ENCODE results near the gene PCDHA6.

DNA sequence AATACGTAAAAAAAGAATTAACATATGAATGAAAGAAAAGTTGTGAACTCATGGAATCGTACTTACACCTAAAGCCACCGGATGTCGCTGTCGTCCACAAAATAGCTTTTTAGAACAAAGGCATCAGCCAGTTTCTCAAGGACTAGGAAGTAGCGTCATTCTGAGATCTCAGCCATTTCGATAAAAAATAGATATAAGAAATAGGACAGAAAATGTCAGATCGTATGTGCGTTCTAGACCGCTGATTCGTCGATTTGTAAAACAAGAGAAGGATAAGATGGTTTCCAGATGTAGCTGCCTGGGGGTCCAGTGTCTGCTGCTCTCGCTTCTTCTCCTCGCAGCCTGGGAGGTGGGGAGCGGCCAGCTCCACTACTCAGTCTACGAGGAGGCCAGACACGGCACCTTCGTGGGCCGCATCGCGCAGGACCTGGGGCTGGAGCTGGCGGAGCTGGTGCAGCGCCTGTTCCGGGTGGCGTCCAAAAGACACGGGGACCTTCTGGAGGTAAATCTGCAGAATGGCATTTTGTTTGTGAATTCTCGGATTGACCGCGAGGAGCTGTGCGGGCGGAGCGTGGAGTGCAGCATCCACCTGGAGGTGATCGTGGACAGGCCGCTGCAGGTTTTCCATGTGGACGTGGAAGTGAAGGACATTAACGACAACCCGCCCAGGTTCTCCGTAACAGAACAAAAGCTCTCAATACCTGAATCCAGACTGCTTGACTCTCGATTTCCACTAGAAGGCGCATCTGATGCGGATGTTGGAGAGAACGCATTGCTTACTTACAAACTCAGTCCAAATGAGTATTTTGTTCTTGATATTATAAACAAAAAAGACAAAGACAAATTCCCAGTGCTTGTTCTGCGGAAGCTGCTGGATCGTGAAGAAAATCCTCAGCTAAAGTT is 28.3 kb downstream of the PCDHA6 start, which contains the start of gene PCDHA10:
- TF ChIP-seq, protein P1, sequence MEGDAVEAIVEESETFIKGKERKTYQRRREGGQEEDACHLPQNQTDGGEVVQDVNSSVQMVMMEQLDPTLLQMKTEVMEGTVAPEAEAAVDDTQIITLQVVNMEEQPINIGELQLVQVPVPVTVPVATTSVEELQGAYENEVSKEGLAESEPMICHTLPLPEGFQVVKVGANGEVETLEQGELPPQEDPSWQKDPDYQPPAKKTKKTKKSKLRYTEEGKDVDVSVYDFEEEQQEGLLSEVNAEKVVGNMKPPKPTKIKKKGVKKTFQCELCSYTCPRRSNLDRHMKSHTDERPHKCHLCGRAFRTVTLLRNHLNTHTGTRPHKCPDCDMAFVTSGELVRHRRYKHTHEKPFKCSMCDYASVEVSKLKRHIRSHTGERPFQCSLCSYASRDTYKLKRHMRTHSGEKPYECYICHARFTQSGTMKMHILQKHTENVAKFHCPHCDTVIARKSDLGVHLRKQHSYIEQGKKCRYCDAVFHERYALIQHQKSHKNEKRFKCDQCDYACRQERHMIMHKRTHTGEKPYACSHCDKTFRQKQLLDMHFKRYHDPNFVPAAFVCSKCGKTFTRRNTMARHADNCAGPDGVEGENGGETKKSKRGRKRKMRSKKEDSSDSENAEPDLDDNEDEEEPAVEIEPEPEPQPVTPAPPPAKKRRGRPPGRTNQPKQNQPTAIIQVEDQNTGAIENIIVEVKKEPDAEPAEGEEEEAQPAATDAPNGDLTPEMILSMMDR (conservative IDR thresholded peaks at IDR 0.05; ENCODE audit: low read depth, low read length): no peak
- TF ChIP-seq POLR2A (IDR thresholded peaks at IDR 0.05; ENCODE audit: low read depth, low read length): no peak
- TF ChIP-seq SMC3 (IDR thresholded peaks at IDR 0.05; ENCODE audit: low read depth, low read length): no peak
- TF ChIP-seq MXI1 (IDR thresholded peaks at IDR 0.05; ENCODE audit: borderline replicate concordance, low read depth, low read length): no peak
- TF ChIP-seq CEBPB (IDR thresholded peaks at IDR 0.05; ENCODE audit: low read depth, low read length): no peak
- TF ChIP-seq MAFK (IDR thresholded peaks at IDR 0.05; ENCODE audit: low read depth, low read length): no peak
- no peak for TF ChIP-seq RFX5 (IDR thresholded peaks at IDR 0.05; ENCODE audit: low read depth, low read length)
- no peak for TF ChIP-seq RAD21 (IDR thresholded peaks at IDR 0.05; ENCODE audit: low read length)
- TF ChIP-seq, protein P2, sequence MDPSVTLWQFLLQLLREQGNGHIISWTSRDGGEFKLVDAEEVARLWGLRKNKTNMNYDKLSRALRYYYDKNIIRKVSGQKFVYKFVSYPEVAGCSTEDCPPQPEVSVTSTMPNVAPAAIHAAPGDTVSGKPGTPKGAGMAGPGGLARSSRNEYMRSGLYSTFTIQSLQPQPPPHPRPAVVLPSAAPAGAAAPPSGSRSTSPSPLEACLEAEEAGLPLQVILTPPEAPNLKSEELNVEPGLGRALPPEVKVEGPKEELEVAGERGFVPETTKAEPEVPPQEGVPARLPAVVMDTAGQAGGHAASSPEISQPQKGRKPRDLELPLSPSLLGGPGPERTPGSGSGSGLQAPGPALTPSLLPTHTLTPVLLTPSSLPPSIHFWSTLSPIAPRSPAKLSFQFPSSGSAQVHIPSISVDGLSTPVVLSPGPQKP (IDR thresholded peaks at IDR 0.05; ENCODE audit: borderline replicate concordance, low read depth, low read length): no peak
- TF ChIP-seq MAZ (IDR thresholded peaks at IDR 0.05; ENCODE audit: borderline replicate concordance, low read depth, low read length): no peak
- no peak for TF ChIP-seq BHLHE40 (IDR thresholded peaks at IDR 0.05; ENCODE audit: low read depth, low read length)
